GM12873 (cell line): ENCODE data around the gene DUSP1.

Experiments
- CTCF ChIP-seq: IDR thresholded peaks from 2 replicates; pipeline ENCODE4 v1.5.1; 2012; ENCODE audit warnings: low read depth, mild to moderate bottlenecking, moderate library complexity, low read length, control low read depth; ENCODE audit not compliant: insufficient read depth; ENCODE audit errors: missing control alignments

The DUSP1 gene

GRCh38 chr5:172793577-172794488 lies 22.8 kb upstream of the DUSP1 start:
- TF ChIP-seq CTCF = no peak

DNA sequence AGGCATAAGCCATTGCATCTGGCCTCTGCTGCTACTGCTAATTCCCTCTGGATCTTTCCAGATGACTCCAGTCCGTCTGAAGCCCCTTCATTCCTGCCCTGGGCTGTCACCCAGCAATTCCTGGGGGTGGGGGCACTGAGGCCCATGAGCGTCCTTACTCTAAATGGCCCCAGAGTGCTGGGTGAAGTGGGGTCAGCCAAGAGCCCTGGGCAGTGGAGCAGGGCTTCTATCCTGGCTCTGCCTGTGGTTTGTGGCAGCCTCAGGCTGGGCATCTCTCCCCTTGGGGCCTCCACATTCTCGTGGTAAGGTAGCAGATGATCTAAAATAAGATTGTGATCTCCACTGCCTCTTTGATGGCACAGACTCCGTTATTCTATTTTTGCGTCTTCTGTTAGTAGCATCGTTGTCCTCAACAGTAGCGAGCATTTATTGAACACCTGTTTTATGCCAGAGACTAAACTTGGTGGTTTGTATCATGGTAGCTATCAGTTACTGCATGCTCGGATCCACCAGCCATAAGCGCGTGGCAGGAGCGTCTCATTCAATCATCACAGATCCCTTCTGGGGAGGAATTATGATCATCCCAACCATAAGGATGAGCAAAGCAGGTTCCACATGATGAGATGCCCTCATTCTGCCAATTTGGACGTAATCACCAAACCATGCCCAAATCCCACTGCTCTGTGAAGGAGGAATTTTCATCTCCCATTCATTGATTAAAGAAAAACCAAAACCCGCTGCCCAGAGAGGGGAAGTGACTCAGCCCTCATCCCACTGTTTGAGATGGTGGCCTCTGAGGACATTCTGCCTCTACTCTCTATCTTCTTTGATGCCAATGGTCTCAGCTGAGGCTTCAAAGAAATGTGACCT lies 21.9 kb upstream of the DUSP1 start:
- TF ChIP-seq CTCF = no peak

DNA sequence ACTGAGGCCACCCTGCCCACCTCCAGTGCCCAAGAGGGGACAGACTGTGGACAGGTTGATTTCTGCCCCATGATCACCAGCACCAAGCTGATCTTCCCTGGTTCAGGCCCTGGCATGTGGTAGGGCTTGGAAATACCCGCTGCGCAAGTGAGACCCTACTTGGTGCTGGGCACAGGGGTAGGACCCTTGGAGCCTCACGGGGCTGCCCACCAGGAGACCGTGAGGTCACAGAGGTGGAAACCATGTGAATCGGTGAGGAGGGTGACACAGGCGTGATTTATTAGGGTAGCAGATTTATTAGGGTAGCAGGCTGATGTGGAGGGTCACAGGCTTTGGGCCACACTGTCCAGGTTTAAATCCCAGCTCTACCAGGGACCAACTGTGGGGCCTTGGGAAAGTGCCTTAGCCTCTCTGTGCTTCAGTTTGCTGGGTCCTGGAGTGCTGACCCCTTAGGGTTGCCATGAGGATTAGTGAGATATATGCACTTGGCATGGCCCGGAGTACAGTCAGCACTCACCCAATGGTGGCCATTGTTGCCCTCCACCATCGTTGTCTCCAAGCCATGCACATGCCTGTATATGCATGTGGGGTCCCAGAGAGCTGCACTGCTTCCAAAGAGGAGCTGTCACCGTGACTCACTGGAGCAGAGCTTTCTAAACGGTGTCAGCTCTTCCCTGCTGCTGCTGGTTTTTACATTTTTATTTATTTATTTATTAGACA lies 20.9 kb upstream of the DUSP1 start:
- TF ChIP-seq CTCF = no peak

DNA sequence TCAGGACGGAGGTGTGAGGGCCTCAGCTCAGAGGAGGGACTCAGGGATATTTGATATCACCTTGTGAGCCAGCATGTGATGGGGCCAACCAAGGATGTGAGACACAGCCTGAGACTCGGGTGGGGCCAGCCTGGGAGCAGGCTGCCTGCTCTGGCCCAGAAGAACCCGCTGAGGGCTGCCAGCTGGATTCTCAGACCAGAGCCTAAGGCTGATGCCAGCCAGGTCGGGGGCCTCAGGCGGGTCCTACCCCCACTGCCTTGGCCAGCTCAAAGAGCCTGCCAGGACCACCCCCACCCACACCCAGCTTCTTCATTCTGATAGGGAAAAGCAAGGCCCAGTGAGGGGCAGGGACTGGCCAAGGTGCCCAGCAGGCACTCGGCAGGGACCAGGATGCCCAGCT lies 20.3 kb upstream of the DUSP1 start:
- TF ChIP-seq CTCF = no peak

GRCh38 chr5:172790496-172790889 lies 19.5 kb upstream of the DUSP1 start:
- TF ChIP-seq CTCF = no peak

DNA sequence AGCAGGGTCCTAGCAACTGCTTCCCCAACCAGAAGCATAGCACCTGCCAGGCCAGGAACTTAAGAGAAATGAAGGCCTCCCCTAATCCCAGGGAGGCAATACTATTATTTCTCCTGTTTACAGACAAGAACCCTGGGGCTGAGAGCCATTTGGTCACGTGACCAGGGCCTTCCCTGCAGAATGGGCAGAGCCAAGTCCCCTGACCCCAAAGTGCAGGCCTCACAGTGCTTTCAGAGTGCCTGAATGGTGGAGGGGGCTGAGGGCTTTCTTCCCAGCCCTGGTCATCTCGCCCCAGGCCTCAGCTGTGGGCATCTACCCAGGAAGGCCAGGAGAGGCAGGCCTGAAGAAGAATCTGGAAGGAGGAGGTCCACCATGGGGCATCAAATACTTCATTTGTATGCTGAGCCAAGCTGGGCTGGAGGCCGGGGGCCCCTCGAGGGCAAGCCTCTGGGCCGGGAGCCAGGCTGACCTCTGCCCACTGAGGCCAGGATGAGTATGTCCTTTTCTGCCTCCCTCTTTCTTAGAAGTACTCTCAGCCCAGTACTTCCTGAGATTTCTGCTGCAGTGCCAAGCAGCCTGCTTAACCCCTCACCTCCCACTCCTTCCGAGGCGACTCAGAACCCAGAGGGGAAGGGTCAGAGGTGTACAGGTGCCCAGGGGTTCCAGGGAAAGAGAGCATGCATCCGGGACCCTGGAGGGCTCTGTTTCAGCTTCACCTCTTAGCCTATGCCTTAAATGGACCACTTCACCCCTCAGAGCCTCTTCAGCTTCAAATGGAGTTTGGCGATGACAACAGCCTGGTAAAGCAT lies 18.9 kb upstream of the DUSP1 start:
- no peak for TF ChIP-seq CTCF
